Fibroblast of lung (primary cell): ENCODE measurements around the gene PARP12. TPM values are rescaled to one million over a fixed set of nuclear protein-coding genes. Genes with fewer than 3 reads are reported as not detected.

Source experiments
- DNase-seq, 2 donors: peaks; one replicate each; pipeline versions ENCODE4 v3.0.0 to v3.0.0-alpha.2; 2010; ENCODE audit warnings: low read depth in 2 of 2
- H2AFZ ChIP-seq: 2 replicates; pipeline ENCODE4 v1.5.1; 2012; ENCODE audit warnings: low read length, control low read depth, inconsistent platforms
- H3K27ac ChIP-seq: 2 replicates; pipeline ENCODE4 v1.5.1; 2011; ENCODE audit warnings: low read length, control low read depth; ENCODE audit not compliant: insufficient read depth
- H3K27me3 ChIP-seq: 2 replicates; pipeline ENCODE4 v1.5.1; 2011; ENCODE audit warnings: mild to moderate bottlenecking, low read length; ENCODE audit not compliant: control insufficient read depth, insufficient read depth
- H3K36me3 ChIP-seq: 2 replicates; pipeline ENCODE4 v1.5.1; 2011; ENCODE audit warnings: low read length; ENCODE audit not compliant: control insufficient read depth, insufficient read depth
- H3K4me1 ChIP-seq: 2 replicates; pipeline ENCODE4 v1.5.1; 2011; ENCODE audit warnings: low read length; ENCODE audit not compliant: control insufficient read depth, insufficient read depth; ENCODE audit errors: extremely low read depth
- H3K4me2 ChIP-seq: 2 replicates; pipeline ENCODE4 v1.5.1; 2011; ENCODE audit warnings: low read length, control low read depth; ENCODE audit not compliant: insufficient read depth; ENCODE audit errors: extremely low read depth
- H3K4me3 ChIP-seq, 4 experiments: fragments of 200-600 bp in 1 of 4; sonication (generic) in 1 of 4; replicated peaks in 1 of 4; 2 replicates each; pipeline ENCODE4 v1.5.1; 2011 to 2016; ENCODE audit warnings: low read length in 4 of 4, low read depth in 3 of 4, mild to moderate bottlenecking in 3 of 4, control low read depth in 2 of 4, inconsistent platforms in 1 of 4, mixed read lengths in 1 of 4; ENCODE audit not compliant: insufficient read depth in 1 of 4; ENCODE audit errors: control extremely low read depth in 1 of 4
- H3K79me2 ChIP-seq: 2 replicates; pipeline ENCODE4 v1.5.1; 2012; ENCODE audit warnings: mild to moderate bottlenecking, low read length, inconsistent platforms; ENCODE audit not compliant: control insufficient read depth, insufficient read depth
- H3K9ac ChIP-seq: 2 replicates; pipeline ENCODE4 v1.5.1; 2011; ENCODE audit warnings: mild to moderate bottlenecking, low read length, control low read depth; ENCODE audit not compliant: insufficient read depth
- H3K9me3 ChIP-seq: 2 replicates; pipeline ENCODE4 v1.5.1; 2012; ENCODE audit warnings: low read depth, low read length; ENCODE audit not compliant: control insufficient read depth, insufficient read depth
- H4K20me1 ChIP-seq: 2 replicates; pipeline ENCODE4 v1.5.1; 2011; ENCODE audit warnings: low read length; ENCODE audit not compliant: control insufficient read depth, insufficient read depth; ENCODE audit errors: extremely low read depth
- EZH2 ChIP-seq: IDR thresholded peaks from 2 replicates; pipeline ENCODE4 v1.5.1; 2012; ENCODE audit warnings: low read length, control low read depth, mild to moderate bottlenecking; ENCODE audit errors: missing control alignments
- polyA plus RNA-seq, 2 donors: library from polyadenylated mRNA; depleted of rRNA in 1 of 2; stranded (reverse) in 1 of 2; unstranded in 1 of 2; fragments of >200 nt; gene quantifications; 2 replicates each; pipeline ENCODE4 v1.2.1, GENCODE V29; 2011 to 2012; ENCODE audit warnings: missing spikeins in 1 of 2
- total RNA-seq: library from RNA; depleted of rRNA; stranded (reverse); fragments of >200 nt; gene quantifications from 2 replicates; pipeline ENCODE4 v1.2.1, GENCODE V29; 2014
- TF ChIP-seq, protein P1 (sequence below), 2 donors: IDR thresholded peaks in 1 of 2; conservative IDR thresholded peaks in 1 of 2; 1 replicate in 1 of 2; 2 replicates in 1 of 2; pipeline ENCODE4 v1.5.1; 2011 to 2012; ENCODE audit warnings: low read length in 2 of 2, control low read depth in 1 of 2, inconsistent platforms in 1 of 2, low read depth in 1 of 2, mild to moderate bottlenecking in 1 of 2

PARP12 gene
- total and polyA plus RNA-seq, 2 donors (not counting 1 experiment from before 2014, with no cell fraction given): 16.9 to 24.9 TPM

DNA sequence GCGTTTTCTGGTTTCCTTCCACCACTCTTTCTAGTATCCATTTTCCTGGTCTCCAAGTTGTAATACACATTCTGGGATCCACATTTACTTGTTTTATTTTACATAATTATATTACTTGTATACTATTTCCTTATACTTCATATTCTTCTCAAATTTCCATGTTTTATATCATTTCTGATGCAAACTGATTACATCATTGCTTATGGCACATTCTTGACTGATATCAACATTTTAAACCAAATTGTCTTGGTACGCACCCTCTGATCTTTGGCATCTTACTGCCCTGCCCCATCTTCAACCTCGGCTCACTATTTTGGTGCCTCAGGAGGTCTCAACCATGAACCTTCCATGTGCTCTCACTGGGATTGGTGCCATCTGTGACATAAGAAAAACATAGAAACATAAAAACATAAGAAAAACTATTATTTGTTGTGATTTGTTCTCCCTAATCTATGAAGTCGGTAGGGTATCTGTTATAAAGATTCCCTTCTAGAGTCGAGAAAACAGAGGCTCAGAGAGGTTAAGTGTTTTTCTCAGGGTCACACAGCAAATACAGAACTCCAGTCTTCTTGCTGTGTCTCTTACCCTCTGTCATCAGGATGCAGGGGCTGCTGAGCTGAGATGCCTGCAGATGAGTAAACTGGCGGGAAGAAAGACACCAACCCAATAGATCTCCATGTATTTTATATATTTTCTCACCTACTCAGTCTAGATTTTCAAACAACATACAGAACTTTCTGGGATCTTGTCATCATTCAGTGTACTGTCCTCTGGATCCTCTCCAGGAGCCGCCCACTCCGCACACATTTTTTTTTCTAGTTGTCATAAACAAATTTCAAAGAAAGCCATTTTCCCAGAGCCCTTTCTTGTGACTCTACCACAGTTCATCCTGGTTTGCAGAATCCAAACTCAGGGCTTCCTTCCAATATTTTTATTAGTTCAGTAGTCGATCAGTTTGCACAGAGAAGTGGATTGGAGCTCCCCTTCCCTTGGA, 79.5 kb downstream of the PARP12 start:
- H3K4me1 ChIP-seq: peaks cover 6% of the 10 kb centered on the region
- no peak for DNase-seq
- H3K27ac ChIP-seq: no peak overlapping the region
- H3K36me3 ChIP-seq: no peaks in the 10 kb centered on the region
- no peak overlapping the region for H3K4me3 ChIP-seq
- H2AFZ ChIP-seq: no peak overlapping the region
- H3K4me2 ChIP-seq: no peak overlapping the region
- TF ChIP-seq, protein P1, sequence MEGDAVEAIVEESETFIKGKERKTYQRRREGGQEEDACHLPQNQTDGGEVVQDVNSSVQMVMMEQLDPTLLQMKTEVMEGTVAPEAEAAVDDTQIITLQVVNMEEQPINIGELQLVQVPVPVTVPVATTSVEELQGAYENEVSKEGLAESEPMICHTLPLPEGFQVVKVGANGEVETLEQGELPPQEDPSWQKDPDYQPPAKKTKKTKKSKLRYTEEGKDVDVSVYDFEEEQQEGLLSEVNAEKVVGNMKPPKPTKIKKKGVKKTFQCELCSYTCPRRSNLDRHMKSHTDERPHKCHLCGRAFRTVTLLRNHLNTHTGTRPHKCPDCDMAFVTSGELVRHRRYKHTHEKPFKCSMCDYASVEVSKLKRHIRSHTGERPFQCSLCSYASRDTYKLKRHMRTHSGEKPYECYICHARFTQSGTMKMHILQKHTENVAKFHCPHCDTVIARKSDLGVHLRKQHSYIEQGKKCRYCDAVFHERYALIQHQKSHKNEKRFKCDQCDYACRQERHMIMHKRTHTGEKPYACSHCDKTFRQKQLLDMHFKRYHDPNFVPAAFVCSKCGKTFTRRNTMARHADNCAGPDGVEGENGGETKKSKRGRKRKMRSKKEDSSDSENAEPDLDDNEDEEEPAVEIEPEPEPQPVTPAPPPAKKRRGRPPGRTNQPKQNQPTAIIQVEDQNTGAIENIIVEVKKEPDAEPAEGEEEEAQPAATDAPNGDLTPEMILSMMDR (conservative IDR thresholded peaks at IDR 0.05 in 1 of 2, IDR thresholded peaks at IDR 0.05 in 1 of 2; ENCODE audit: low read depth in 1 of 2, low read length in 2 of 2): no peak
- no peak for TF ChIP-seq EZH2
- H3K27me3 ChIP-seq: peaks cover 5% of the 10 kb centered on the region
- H3K79me2 ChIP-seq: no peaks in the 10 kb centered on the region
- H4K20me1 ChIP-seq: no peaks in the 10 kb centered on the region
- H3K9me3 ChIP-seq: no peaks in the 10 kb centered on the region
- H3K9ac ChIP-seq: no peak overlapping the region

DNA sequence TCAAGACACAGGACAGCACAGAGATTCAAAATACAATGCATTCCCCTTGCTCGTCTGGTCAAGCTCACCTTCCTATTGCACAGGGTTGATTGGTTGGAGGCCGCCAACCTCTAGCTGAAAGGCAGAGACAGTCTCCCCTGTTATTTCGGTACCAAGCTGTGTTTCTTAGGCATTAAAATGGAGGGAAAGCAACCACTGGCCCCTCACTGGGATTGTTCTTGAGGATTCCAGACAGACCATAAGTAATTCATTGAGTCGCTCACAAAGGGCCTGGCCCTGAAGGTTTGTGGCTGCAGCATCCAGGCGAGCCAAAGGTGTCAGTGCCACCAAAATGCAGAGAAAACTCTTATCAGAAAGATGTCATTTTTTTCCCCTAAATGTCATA, 81.2 kb downstream of the PARP12 start:
- no peak overlapping the region for H3K9ac ChIP-seq
- H3K27me3 ChIP-seq: peaks cover 5% of the 10 kb centered on the region
- H3K79me2 ChIP-seq: no peaks in the 10 kb centered on the region
- no peak for DNase-seq
- H3K4me1 ChIP-seq: peaks cover 6% of the 10 kb centered on the region
- H3K4me2 ChIP-seq: no peak overlapping the region
- H3K27ac ChIP-seq: no peak overlapping the region
- H4K20me1 ChIP-seq: no peaks in the 10 kb centered on the region
- no peak overlapping the region for H2AFZ ChIP-seq
- TF ChIP-seq EZH2: no peak
- TF ChIP-seq, protein P1 (conservative IDR thresholded peaks at IDR 0.05 in 1 of 2, IDR thresholded peaks at IDR 0.05 in 1 of 2; ENCODE audit: low read depth in 1 of 2, low read length in 2 of 2): no peak
- no peak overlapping the region for H3K4me3 ChIP-seq
- no peaks in the 10 kb centered on the region for H3K36me3 ChIP-seq
- H3K9me3 ChIP-seq: no peaks in the 10 kb centered on the region

DNA sequence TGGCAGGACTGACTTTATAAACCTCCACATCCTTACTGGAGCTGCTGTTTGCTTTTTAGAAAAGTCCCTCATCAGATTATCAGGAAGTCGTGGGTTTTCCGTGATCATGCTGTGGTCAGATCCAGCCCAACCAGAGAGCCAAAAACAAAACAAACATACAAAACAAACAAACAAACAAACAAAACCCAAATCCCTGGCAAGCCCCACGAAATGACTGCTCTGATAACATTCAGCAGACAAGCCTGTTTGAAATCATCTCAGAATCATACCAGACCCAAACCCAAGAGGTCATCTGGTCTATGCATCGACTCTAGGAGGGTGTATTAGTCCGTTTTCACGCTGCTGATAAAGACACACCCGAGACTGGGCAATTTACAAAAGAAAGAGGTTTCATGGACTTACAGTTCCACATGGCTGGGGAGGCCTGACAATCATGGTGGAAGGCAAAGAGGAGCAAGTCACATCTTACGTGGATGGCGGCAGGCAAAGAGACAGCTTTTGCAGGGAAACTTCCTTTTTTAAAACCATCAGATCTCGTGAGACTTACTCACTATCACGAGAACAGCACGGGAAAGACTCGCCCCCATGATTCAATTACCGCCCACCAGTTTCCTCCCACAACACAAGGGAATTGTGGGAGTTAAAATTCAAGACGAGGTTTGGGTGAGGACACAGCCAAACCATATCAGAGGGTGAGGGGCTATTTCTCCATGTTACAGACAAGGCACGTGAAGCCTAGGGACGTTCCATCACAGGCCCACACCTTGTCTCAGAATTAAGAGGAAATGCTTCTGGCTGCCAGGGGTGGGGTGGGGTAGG, 85.7 kb downstream of the PARP12 start:
- H3K36me3 ChIP-seq: no peaks in the 10 kb centered on the region
- H3K4me2 ChIP-seq: no peak overlapping the region
- H3K9ac ChIP-seq: no peak overlapping the region
- peaks cover 6% of the 10 kb centered on the region for H3K4me1 ChIP-seq
- DNase-seq: no peak
- no peaks in the 10 kb centered on the region for H4K20me1 ChIP-seq
- no peak overlapping the region for H2AFZ ChIP-seq
- H3K27me3 ChIP-seq: peaks cover 7% of the 10 kb centered on the region
- TF ChIP-seq, protein P1 (conservative IDR thresholded peaks at IDR 0.05 in 1 of 2, IDR thresholded peaks at IDR 0.05 in 1 of 2; ENCODE audit: low read depth in 1 of 2, low read length in 2 of 2): no peak
- TF ChIP-seq EZH2: no peak
- H3K9me3 ChIP-seq: no peaks in the 10 kb centered on the region
- H3K79me2 ChIP-seq: no peaks in the 10 kb centered on the region
- no peak overlapping the region for H3K27ac ChIP-seq
- no peak overlapping the region for H3K4me3 ChIP-seq
